Measurements from ENCODE around the gene FJX1.
"Not testable (repeated sequence)": the region's sequence is repeated elsewhere in the genome, so short reads cannot be mapped to it uniquely, and the experiment has no call there.

The FJX1 gene

GRCh38 chr11:35641964-35642363 is 23.7 kb downstream of the FJX1 start:
- TF ChIP-seq, protein P1, sequence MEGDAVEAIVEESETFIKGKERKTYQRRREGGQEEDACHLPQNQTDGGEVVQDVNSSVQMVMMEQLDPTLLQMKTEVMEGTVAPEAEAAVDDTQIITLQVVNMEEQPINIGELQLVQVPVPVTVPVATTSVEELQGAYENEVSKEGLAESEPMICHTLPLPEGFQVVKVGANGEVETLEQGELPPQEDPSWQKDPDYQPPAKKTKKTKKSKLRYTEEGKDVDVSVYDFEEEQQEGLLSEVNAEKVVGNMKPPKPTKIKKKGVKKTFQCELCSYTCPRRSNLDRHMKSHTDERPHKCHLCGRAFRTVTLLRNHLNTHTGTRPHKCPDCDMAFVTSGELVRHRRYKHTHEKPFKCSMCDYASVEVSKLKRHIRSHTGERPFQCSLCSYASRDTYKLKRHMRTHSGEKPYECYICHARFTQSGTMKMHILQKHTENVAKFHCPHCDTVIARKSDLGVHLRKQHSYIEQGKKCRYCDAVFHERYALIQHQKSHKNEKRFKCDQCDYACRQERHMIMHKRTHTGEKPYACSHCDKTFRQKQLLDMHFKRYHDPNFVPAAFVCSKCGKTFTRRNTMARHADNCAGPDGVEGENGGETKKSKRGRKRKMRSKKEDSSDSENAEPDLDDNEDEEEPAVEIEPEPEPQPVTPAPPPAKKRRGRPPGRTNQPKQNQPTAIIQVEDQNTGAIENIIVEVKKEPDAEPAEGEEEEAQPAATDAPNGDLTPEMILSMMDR (IDR thresholded peaks at IDR 0.05; ENCODE audit: low read depth, low read length) = no peak

GRCh38 chr11:35647421-35648093 is 29.3 kb downstream of the FJX1 start:
- DNase-seq (ENCODE audit: extremely low read depth, low read depth) = no peak
- TF ChIP-seq, protein P1 (IDR thresholded peaks at IDR 0.05; ENCODE audit: low read depth, low read length) = no peak

More at GRCh38 chr11:35641964-35642363, 23.7 kb downstream of the FJX1 start:
- no peak for DNase-seq (ENCODE audit: extremely low read depth, low read depth)

- no peak for DNase-seq (ENCODE audit: extremely low read depth, low read depth)
- TF ChIP-seq, protein P1 (IDR thresholded peaks at IDR 0.05; ENCODE audit: low read depth, low read length) = no peak
These were observed 31.7 kb downstream of the FJX1 start for GRCh38 chr11:35650006-35650405.

DNA sequence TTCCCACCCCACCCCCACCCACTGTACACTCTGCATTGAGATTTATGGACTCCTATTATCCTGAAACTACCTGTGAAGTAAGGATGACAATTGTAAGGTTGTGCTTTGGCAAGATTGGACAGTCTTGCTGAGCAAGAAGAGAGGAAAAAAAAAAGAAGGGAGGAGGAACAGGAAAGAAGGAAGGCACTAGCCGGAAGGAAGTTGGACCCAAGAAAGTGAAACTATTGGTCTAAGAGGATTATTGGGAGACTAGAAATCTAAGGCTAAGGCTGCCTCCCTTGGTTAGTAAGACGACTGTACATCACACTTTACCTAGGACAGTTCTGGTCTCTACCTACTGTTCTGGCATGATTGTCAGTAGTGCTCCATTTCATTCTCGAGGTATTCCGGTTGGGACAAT is 32.2 kb downstream of the FJX1 start:
- no peak for DNase-seq (ENCODE audit: extremely low read depth, low read depth)
- TF ChIP-seq, protein P1 (IDR thresholded peaks at IDR 0.05; ENCODE audit: low read depth, low read length) = no peak

DNA sequence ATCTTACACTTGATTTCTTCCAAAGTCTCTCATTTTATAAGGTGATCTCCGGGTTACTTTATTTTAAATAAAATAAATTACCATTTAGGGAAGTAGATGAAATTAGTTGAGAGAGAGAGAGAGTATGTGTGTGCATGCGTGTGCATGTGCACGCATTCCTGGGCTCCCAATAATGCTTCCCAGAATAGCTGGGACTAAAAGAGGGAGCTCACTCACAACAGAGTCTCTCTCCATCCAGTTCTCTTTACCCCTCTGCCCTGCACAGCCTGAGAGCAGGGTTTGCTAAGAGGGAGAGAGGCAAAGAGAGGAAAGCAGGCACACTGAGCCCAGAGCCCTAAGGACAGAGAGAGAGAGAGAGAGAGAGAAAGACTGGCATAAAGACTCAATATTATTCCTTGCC is 33.0 kb downstream of the FJX1 start:
- TF ChIP-seq, protein P1 (IDR thresholded peaks at IDR 0.05; ENCODE audit: low read depth, low read length) = no peak
- DNase-seq (ENCODE audit: extremely low read depth, low read depth) = no peak

GRCh38 chr11:35652786-35653185 is 34.5 kb downstream of the FJX1 start:
- DNase-seq (ENCODE audit: extremely low read depth, low read depth) = not testable (repeated sequence)

- TF ChIP-seq, protein P1 (IDR thresholded peaks at IDR 0.05; ENCODE audit: low read depth, low read length) = no peak
- no peak for DNase-seq (ENCODE audit: extremely low read depth, low read depth)
These were observed 36.5 kb downstream of the FJX1 start for GRCh38 chr11:35654711-35655110.

DNA sequence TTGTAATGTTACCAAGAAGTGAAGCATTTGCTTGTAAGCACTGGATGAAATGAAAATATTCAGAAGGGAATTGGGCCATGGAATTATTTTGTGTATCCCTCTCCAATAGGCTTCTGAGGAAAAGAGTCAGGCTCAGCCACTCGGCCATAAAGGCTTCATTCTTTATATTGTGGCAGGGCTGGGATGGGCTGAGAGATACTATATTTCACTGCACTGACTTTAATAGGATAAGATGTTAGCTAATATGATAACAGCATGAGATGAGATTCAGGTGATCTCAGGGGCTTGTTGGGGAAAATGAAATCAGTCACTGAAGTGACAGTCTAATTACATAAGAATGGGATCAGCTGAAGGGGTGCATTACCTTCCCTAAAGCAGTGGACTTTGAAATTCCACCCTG is 37.0 kb downstream of the FJX1 start:
- DNase-seq (ENCODE audit: extremely low read depth, low read depth) = no peak
- TF ChIP-seq, protein P1 (IDR thresholded peaks at IDR 0.05; ENCODE audit: low read depth, low read length) = no peak
